GM19397 (cell line): Measurements from ENCODE around the gene FERMT2.
"Not testable (repeated sequence)": the region's sequence is repeated elsewhere in the genome, so short reads cannot be mapped to it uniquely, and the experiment has no call there.

Experiments
- ATAC-seq: cut with Tn5 transposase; IDR thresholded peaks from one replicate; pipeline ENCODE4 v1.9.1; 2021; ENCODE audit warnings: mild to moderate bottlenecking, moderate library complexity; ENCODE audit not compliant: unreplicated experiment

Gene FERMT2

DNA sequence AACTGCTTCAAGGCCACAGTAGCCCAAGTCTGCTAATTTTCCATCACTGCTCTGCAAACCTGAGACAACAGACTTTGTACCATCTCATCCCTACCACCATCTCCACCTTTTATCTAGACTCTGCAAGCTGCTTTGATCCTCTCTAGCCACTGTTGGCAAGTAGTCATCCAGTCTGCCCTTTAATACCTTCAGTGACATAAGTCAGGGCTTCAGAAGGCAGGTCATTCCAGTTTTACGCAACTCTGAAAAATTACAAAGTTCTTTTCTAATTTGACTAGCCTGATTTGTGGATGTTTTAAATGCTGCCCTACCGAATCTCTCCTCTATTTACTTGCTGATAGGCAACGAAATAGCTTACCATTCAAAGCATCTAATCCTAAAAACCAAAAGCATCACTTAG lies 2.8 kb downstream of the FERMT2 start:
- no peak for ATAC-seq

DNA sequence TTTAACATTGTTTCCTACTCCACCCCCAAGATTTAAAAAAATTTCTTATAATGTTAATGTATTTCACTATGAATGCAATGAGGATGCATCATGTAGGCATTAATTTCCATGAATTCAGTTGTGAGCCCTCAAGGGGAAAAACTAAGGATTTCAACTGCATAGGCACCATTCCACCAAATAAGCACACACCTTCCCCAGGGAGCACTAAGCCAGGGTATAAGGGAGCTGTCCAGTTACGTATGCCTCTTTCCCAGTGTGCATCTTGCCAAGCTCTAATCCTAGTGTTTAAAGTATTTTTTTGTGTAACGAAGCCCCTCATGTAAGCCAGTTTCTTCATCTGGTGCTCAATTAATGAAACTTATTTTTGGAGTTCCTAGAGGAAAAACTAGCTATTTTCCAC lies 6.6 kb downstream of the FERMT2 start:
- ATAC-seq: no peak

DNA sequence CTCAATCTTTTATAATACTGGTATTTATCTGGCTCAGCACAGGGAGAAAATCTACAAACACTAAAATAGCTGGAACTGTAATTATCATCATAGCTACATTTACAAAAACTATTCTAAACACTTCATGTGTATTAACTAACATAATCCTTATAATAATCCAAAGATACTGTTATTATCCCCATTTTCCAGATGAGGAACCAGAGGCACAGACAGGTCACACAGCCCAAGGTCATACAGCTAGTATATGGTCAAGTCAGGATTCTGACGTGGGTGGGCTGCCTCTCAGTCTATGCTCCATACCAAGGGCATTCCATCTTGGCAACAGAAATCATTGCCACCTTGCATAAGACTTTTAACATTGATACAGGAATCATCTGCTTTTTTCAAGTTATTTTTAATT lies 11.4 kb downstream of the FERMT2 start:
- no peak for ATAC-seq

DNA sequence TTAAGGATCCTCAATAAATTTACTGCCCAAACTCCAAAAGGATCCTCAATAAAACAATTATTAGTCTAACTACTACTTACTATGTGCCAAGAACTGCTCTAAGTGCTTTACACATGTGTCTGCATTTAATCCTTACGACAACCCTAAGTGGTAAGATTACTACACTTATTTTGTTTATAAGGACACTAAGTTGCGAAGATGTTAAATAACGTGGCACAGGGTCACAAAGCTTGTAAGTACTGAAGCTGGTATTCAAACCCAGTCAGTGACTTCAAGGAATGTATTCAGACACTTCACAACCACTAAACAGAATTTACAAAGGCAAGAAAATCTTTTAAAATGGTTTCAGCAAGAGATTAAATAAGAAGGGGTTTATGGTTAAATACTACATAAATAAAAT lies 13.0 kb downstream of the FERMT2 start:
- no peak for ATAC-seq

DNA sequence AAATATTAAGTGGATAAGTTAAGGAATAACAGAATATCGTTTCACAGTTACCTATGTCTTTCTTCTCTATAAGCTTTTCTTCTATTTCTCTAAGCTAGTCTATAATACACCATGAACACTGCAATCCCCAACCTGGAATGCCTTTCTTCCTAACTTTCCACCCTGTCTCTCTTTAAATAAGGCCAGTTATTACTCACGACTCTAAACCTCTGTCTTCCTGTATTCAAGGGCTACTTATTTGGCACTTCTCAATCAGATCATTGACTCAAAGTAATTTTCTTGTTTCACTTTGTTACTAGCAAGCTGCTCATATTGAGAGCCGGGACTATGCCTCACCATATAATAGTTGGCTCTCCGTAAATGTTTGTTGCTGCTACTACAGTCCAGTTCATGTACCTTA lies 13.5 kb downstream of the FERMT2 start:
- ATAC-seq: no peak

DNA sequence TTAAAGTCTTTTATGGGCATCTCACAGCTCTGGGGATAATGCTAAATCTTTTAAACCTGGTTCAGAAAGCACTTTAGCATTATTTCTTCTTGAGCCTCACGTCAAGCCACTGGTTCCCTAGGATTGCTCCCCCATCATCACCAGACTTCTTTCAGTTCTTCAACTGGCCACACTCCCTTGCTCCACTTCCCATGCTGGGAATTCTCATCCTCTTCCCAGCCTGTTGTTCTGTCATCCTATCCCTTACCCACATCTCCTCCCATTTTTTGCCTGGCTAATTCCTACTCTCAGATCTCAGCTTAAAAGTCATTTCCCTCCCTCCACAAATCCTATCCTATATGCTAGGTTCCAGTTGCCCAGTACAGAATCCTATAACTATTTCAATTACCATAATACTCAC lies 14.4 kb downstream of the FERMT2 start:
- ATAC-seq: no peak

DNA sequence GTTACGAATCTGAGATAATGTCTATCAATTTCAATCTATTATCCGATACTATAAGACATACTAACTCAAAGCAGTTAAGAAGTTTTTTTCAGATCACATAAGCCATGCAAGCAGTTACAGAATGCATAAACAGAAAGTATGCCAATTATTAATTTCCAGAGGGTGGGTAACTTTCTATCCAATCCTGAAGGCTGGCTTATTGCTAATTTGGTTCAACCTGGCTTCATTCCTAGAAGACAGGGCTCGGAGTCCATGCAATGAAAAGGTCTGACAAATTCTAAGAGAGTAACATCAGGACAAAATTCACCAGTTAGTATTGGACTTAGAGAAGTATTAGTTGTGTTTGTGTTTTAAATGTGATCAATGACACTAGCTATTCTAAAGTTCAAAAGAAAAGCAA lies 15.0 kb downstream of the FERMT2 start:
- no peak for ATAC-seq

DNA sequence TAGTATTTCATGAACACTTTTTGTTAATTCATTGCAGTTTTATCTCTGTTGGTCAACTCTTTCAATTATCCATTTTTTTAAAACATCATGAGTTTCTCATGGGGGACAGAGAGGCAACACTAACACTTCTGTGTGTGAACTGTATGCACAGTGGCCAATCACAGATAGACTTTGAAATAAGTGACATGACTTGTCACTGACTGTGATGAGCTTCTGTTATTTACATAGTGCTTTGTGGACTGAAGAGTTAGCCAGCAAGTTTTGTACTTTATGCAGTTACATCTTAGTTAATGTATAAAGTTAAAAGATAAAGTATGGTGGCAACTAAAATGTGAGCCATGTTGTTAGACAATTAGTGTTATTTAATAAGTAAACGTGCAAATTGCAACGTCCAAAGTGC lies 16.1 kb downstream of the FERMT2 start:
- no peak for ATAC-seq

DNA sequence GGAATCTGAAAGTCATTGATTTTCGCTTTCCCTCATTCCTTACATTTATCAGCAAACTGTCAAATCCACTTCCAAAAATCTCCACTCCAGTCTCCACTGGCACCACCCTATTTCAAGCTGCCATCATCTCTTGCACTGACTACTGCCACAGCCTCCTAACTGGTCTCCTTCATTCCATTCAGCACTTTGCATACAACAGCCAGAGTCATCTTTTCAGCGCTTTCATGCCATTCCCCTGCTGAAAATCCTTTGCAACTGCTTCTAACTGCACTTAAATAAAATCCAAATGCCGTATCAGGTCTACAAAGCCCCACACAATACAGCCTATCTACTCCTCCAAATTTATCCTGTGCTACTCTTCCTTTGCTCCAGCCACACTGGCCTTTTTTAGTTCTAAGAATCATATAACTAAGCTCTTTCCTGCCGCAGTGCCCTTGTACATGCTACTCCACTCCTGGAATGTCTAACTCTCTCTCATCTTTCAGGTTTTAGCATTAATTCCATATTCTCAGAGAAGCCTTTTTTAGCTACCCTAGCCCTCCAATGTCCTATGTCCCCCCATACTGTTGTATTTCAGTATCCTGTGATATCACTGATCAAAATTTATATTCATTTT lies 21.6 kb downstream of the FERMT2 start:
- no peak for ATAC-seq

DNA sequence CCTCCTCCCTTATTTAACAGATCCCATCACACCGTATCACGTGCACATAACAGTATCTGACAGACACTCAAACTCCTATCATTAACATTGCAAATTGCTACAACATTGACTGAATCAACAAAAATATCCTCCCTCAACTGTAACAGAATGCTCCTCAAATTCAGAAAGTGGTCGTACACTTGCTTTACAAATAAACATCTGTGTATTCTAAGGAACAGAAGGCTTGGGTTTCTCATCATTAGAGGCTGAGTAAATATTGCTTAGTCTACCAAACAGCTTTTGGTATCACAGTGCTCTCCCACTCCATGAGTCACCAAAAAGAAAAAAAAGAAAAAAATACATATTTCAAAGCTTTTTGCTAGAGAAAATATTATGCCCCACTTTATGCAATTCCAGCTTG lies 23.9 kb downstream of the FERMT2 start:
- ATAC-seq: no peak

DNA sequence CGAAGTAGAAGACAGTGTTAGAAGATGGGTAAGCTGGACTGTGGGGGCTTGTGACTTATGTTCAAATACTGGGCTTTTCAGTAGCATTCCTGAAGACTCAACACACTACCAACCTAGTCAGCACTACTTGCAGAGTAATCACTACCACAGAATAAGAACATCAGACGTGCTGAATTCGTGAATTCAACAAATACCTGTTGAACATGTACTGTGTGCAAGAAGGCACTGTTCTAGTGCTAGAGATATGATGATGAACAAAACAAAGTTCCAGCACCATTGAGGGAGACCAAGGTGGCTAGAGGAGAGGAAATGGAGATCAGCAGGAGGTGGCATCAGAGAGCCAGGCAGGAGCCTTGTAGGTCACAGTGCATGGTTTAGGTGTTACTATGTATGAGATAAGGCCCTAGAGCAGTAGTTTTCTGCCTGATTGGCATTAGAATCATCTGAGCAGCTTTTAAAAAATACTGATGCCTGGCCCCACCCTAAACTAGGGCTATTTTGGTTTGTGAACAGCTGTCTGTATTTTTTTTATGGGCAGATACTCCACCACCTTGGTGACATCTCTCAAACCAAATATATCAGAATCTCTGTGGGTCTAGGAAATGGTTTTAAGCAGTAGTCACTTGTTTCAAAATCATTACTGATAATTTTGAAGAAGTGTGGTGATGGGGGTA lies 26.8 kb downstream of the FERMT2 start:
- ATAC-seq: no peak

DNA sequence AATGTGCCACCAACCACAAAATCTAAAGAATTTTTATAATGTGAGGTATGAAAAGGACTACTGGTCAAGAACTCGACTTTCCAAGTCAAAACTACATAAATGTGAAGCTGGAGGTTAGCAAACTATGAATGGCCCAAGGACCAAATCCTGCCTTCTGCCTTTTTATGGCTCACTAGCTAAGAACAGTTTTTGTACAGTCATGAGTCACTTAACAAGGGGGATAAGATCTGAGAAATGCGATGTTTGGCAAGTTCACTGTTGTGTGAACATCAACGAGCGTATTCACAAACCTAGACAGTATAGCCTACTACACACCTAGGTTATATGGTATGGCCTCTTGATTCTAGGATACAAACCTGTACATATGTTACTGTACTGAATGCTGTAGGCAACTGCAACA lies 28.2 kb downstream of the FERMT2 start:
- ATAC-seq: no peak

DNA sequence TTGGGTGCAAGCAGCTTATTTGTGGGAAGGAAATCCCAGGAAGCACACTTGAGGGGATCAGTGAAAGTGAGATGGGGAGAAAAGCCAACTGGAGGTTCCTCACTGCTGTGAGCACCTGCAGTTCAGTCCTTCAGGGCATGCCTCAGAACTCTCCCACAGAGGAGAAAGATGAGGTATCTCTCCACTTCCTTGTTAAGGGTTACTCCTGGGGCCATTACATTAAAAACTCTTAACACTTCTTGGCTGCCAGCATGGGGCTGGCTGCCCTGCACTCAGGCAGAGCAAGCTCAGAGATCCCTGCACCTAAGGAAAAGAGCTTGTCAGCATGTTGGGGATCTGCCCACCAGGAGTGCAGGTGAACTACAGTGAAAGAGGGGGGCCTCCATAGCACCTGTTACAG lies 28.8 kb downstream of the FERMT2 start:
- no peak for ATAC-seq

DNA sequence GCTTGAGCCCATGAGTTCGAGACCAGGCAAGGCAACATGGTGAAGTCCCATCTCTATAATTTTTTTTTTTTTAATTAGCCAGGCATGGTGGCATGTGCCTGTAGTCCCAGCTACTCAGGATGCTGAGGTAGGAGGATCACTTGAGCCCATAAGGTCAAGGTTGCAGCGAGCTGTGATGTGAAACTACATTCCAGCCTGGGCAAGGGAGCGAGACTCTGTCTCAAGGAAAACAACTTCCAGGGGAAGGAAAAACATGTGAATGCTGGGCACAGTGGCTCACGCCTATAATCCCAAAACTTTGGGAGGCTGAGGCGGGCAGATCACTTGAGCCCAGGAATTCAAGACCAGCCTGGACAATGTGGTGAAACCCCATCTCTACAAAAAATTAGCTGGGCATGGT lies 30.4 kb downstream of the FERMT2 start:
- not testable (repeated sequence) for ATAC-seq

DNA sequence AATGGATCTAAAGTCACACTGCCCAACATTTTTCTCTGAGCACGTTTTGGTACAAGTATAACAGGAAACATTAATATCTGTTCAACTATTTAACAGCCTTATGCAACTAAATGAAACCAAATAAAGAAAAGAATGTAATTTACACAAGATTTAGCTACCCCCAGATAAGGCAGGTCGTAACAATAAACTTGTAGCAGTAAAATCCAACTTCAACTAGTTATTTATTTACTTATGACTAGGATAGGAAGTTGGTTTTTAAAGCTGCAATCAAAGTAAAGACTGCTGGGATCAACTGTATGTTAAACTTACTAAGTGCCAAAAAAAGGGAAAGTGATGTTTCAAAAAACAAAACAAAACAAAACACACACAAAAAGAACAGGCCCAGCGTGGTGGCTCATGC lies 30.9 kb downstream of the FERMT2 start:
- ATAC-seq: no peak

DNA sequence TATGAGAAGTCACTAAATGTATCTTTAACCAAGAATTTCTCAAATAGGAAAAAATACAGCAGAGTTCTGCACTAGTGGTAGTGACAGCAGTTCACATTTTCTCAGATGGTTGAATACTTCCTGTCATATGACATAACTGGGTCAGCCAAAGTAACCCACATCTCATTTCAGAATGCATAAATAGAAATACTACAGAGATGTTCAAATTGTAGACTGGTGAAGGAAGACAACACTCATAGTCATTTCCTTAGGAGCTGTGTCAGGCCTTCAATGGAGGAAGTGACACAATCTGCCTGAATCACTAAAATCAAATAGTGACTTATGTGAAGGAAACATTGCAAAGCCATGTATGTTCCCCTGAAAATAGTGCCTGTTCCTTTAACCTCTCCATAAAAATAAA lies 32.4 kb downstream of the FERMT2 start:
- ATAC-seq: peak; percentile 69

DNA sequence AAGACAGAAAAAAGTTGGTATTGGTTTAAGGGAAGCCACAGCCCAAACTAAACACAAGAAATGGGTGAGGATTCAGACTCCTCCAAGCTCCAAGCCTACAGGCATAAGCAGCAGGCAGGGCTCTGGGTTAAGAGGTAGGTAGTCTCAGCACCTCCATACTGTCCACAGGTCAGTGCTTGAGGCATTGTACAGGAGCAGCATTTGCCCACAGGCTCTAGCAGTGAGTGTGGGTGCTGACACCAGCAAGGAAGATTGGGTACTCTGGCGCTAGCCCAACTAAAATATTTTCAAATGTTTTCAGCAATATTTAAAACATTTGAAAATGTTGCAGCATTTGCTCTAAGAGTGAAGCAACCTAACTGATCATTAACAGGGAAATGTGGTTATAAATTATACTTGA lies 33.1 kb downstream of the FERMT2 start:
- no peak for ATAC-seq

DNA sequence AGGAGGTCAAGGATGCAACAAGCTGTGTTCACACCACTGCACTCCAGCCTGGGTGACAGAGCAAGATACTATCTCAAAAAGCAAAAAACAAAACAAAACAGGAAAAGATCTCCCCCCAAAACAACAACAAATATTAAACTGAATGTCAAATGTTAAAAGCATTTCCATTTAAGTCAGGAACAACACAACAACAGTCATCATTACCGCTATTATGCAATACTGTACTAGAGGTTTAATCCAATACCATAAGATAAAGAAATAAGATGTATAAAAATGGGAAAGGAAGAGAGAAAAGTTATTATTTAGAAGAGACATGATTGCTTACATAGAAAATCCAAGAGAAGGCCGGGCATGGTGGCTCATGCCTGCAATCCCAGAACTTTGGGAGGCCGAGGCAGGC lies 36.6 kb downstream of the FERMT2 start:
- no peak for ATAC-seq

DNA sequence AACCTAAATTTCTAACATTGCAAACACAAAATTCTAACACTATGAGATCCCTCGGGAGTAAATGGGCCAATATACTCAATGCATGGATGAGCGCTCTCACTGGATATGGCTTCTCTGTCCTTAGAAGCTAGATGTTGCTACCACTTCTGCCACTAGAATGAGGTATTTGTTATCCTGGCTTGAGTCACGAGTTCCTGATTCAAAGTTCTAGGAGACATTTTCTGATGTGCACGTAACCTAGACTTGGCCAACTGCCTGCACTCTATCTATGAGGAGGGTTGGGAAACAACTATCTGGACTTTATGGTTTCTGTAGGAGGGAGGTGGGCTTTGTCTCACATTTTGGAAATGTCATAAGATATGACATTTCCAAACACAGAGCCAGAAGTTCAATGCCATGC lies 37.6 kb downstream of the FERMT2 start:
- ATAC-seq: no peak

DNA sequence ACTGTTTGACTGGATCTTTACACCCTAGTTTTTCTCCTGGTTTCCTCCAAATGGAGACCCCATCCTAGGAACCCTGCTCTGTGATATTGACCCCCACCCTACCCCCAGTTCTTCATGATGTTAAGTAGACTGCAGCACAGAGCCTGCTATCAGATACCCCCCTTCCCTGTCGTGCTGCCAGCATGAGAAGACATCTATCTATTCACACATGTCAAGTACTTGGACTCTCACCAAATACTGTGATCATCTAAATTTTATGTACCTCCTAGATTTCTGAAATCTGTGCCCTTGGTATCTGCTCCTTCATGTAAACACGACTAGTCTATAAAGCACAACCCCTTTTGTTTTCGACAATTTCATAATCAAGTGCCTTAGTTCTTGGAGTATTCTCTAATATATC lies 38.9 kb downstream of the FERMT2 start:
- ATAC-seq: no peak

DNA sequence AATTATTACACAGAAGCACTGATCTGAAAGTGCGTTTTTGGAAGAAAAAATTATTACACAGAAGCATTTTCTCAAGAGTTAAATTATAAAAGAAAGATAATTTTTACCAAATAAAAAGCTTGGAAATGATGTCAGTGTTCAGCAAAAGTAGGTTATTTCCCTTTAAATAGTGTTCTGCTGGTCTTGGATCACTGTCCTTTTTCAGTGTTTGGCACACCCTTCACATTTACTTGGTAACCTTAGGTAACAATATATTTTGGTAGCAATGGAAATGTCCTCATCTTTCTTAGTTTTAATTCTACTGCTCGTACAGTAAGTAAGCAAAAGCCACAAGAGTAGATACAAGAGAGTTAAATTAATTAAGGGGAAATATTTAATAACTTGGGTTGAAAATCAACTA lies 40.3 kb downstream of the FERMT2 start:
- no peak for ATAC-seq

DNA sequence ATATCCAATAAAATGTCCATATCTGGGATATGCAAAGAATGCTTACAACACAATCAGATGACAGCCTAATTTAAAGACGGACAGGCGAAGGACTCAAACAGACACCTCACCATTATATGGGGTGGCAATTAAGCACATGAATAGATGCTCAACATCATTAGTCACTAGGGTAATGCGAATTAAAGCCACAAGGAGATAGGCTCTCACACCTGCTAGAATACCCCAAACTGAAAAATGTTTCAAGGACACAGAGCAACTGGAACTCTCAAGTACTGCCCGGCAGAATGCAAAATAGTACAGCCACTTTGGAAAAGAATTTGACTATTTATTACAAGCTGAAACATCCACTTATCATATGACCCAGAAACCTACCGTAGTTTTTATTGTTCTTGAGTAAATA lies 42.9 kb downstream of the FERMT2 start:
- no peak for ATAC-seq

DNA sequence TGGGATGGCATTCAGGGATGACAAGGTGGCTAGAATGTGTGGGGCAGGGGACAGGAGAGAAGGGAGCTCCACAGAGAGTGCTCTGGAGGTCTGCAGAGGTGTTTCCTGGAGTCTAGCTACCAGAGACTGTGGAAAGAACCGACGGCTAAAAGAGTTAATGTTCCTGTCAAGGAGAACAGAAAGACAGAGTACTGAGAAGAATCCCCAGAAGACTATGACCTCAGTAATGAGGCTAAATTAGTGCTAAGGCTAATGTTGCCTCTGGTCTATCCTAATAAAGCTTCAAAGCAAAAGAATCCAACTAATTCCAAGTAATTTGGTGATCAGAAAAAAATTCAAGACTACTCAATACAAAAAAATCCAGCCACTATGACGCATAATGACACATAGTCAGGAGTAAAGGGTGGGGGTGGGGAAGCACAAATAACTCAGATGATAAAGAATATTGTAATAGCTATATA lies 44.7 kb downstream of the FERMT2 start:
- no peak for ATAC-seq
